Rectal smooth muscle tissue (tissue), 1 donor: ENCODE measurements around the gene MRPL28.
"Not testable (repeated sequence)": the region's sequence is repeated elsewhere in the genome, so short reads cannot be mapped to it uniquely, and the experiment has no call there.

Experiments used
- H3K27ac ChIP-seq: one replicate; pipeline ENCODE4 v1.7.0; 2013; ENCODE audit warnings: low read depth, low read length, inconsistent platforms
- H3K27me3 ChIP-seq: one replicate; pipeline ENCODE4 v1.7.0; 2013; ENCODE audit warnings: low read length; ENCODE audit not compliant: control insufficient read depth, insufficient read depth
- H3K36me3 ChIP-seq: one replicate; pipeline ENCODE4 v1.7.0; 2013; ENCODE audit warnings: low read length; ENCODE audit not compliant: control insufficient read depth, insufficient read depth
- H3K4me1 ChIP-seq: one replicate; pipeline ENCODE4 v1.7.0; 2013; ENCODE audit warnings: low read length; ENCODE audit not compliant: control insufficient read depth, insufficient read depth
- H3K4me3 ChIP-seq: one replicate; pipeline ENCODE4 v1.7.0; 2013; ENCODE audit warnings: low read length
- H3K9ac ChIP-seq: one replicate; pipeline ENCODE4 v1.7.0; 2013; ENCODE audit warnings: low read length

MRPL28 gene

GRCh38 chr16:359871-360697, 10.3 kb downstream of the MRPL28 start:
- Histone ChIP-seq H3K4me3 (no peak overlapping the region), H3K27ac (no peak overlapping the region), H3K27me3 (peaks cover 4% of the 10 kb centered on the region), H3K9ac (no peak overlapping the region), H3K4me1 (no peaks in the 10 kb centered on the region), H3K36me3 (no peaks in the 10 kb centered on the region)

GRCh38 chr16:359067-359763, 11.1 kb downstream of the MRPL28 start:
- Histone ChIP-seq H3K9ac (no peak overlapping the region), H3K4me1 (no peaks in the 10 kb centered on the region), H3K27me3 (peaks cover 4% of the 10 kb centered on the region), H3K36me3 (no peaks in the 10 kb centered on the region), H3K4me3 (no peak overlapping the region), H3K27ac (no peak overlapping the region)

GRCh38 chr16:356741-357140, 13.6 kb downstream of the MRPL28 start:
- Histone ChIP-seq H3K27ac (no peak overlapping the region), H3K27me3 (no peaks in the 10 kb centered on the region), H3K9ac (no peak overlapping the region), H3K36me3 (no peaks in the 10 kb centered on the region), H3K4me1 (no peaks in the 10 kb centered on the region), H3K4me3 (no peak overlapping the region)

- Histone ChIP-seq H3K9ac (no peak overlapping the region), H3K36me3 (no peaks in the 10 kb centered on the region), H3K27me3 (no peaks in the 10 kb centered on the region), H3K4me1 (no peaks in the 10 kb centered on the region), H3K4me3 (no peak overlapping the region), H3K27ac (no peak overlapping the region)
Observed at GRCh38 chr16:354971-355461, 15.3 kb downstream of the MRPL28 start.

GRCh38 chr16:354291-354881, 16.0 kb downstream of the MRPL28 start:
- H3K27me3 ChIP-seq = no peaks in the 10 kb centered on the region
- no peak overlapping the region for H3K4me3 ChIP-seq
- no peak overlapping the region for H3K27ac ChIP-seq
- no peak overlapping the region for H3K9ac ChIP-seq
- H3K36me3 ChIP-seq = no peaks in the 10 kb centered on the region
- no peaks in the 10 kb centered on the region for H3K4me1 ChIP-seq

- no peaks in the 10 kb centered on the region for H3K36me3 ChIP-seq
Observed at GRCh38 chr16:353404-354290, 16.7 kb downstream of the MRPL28 start.

GRCh38 chr16:352547-353403, 17.6 kb downstream of the MRPL28 start, which contains the start of gene AXIN1:
TSS of gene AXIN1 (minus strand) at chr16:352723. CDS start at chr16:347025, 5,698 bp downstream.
- Histone ChIP-seq H3K27me3 (no peaks in the 10 kb centered on the region), H3K4me3 (peak within 1 kb of the TSS; percentile 72), H3K4me1 (no peaks in the 10 kb centered on the region), H3K36me3 (no peaks in the 10 kb centered on the region), H3K9ac (peak within 1 kb of the TSS; percentile 56), H3K27ac (peak within 1 kb of the TSS; percentile 68)

More at GRCh38 chr16:353404-354290, 16.7 kb downstream of the MRPL28 start:
- Histone ChIP-seq H3K4me3 (peak overlapping the region; percentile 67), H3K27me3 (no peaks in the 10 kb centered on the region), H3K9ac (peak overlapping the region; percentile 56), H3K4me1 (no peaks in the 10 kb centered on the region), H3K27ac (peak overlapping the region; percentile 68)

GRCh38 chr16:351804-352520, 18.4 kb downstream of the MRPL28 start:
- Histone ChIP-seq H3K9ac (peak overlapping the region; percentile 40), H3K4me1 (no peaks in the 10 kb centered on the region), H3K36me3 (no peaks in the 10 kb centered on the region), H3K27me3 (no peaks in the 10 kb centered on the region), H3K4me3 (peak overlapping the region; percentile 72), H3K27ac (peak overlapping the region; percentile 32)

GRCh38 chr16:350203-350602, 20.1 kb downstream of the MRPL28 start:
- Histone ChIP-seq H3K27ac (no peak overlapping the region), H3K27me3 (no peaks in the 10 kb centered on the region), H3K4me3 (no peak overlapping the region), H3K9ac (no peak overlapping the region), H3K4me1 (no peaks in the 10 kb centered on the region), H3K36me3 (peaks cover 5% of the 10 kb centered on the region)

- Histone ChIP-seq H3K27me3 (no peaks in the 10 kb centered on the region), H3K27ac (no peak overlapping the region), H3K36me3 (peaks cover 9% of the 10 kb centered on the region), H3K4me1 (no peaks in the 10 kb centered on the region), H3K4me3 (no peak overlapping the region), H3K9ac (no peak overlapping the region)
Observed at GRCh38 chr16:349211-349610, 21.1 kb downstream of the MRPL28 start.

GRCh38 chr16:348495-348894, 21.8 kb downstream of the MRPL28 start:
- H3K27me3 ChIP-seq, H3K9ac ChIP-seq, H3K36me3 ChIP-seq, H3K27ac ChIP-seq, H3K4me3 ChIP-seq, H3K4me1 ChIP-seq: not testable (repeated sequence)
